BJ (cell line): ENCODE data around the gene SNRNP25. TPM values are rescaled to one million over a fixed set of nuclear protein-coding genes. Genes with fewer than 3 reads are reported as not detected.
A peak's percentile ranks its signal among the peaks of the same experiment; 100 is the strongest.

Source experiments
- CTCF ChIA-PET: fragments of 350-600 bp; formaldehyde crosslinking; extraction: SDS; loops from one replicate; lab custom pipeline; 2021; ENCODE audit warnings: antibody characterized with exemption, inconsistent platforms; lab: Yijun Ruan, JAX
- POLR2A ChIA-PET: fragments of 300-600 bp; sonication (Branson Sonifier 250); formaldehyde crosslinking; extraction: SDS; loops from one replicate; lab custom pipeline; 2021; ENCODE audit warnings: antibody characterized with exemption; lab: Charles Lee
- DNase-seq: peaks from one replicate; pipeline ENCODE4 v3.0.0-alpha.2; 2011; ENCODE audit warnings: low read depth
- H3K27me3 ChIP-seq: 2 replicates; pipeline ENCODE4 v1.6.0; 2011; ENCODE audit warnings: low read length; ENCODE audit not compliant: control insufficient read depth, insufficient read depth
- H3K36me3 ChIP-seq: 2 replicates; pipeline ENCODE4 v1.5.1; 2011; ENCODE audit warnings: low read length; ENCODE audit not compliant: control insufficient read depth, insufficient read depth
- H3K4me3 ChIP-seq: 2 replicates; pipeline ENCODE4 v1.5.1; 2011; ENCODE audit warnings: low read depth, mild to moderate bottlenecking, control low read depth, low read length
- CTCF ChIP-seq: IDR thresholded peaks from 2 replicates; pipeline ENCODE4 v1.5.1; 2011; ENCODE audit warnings: low read depth, mild to moderate bottlenecking, control low read depth, inconsistent platforms, low read length, moderate library complexity; ENCODE audit not compliant: insufficient read depth
- polyA plus RNA-seq: library from polyadenylated mRNA; depleted of rRNA; stranded (reverse); fragments of >200 nt; gene quantifications from 2 replicates; pipeline ENCODE4 v1.2.3, GENCODE V29; 2011

The SNRNP25 gene
- polyA plus RNA-seq, 1 experiment: 34.6 TPM

- ChIA-PET POLR2A (no interaction called here), CTCF (no interaction called here)
- Histone ChIP-seq H3K36me3 (no peaks in the 10 kb centered on the region), H3K4me3 (no peak overlapping the region), H3K27me3 (no peaks in the 10 kb centered on the region)
- TF ChIP-seq CTCF: no peak
- DNase-seq: no peak
These were observed 6.4 kb upstream of the SNRNP25 start for GRCh38 chr16:47234-47633.

- H3K36me3 ChIP-seq: peaks cover 7% of the 10 kb centered on the region
- no peak overlapping the region for H3K4me3 ChIP-seq
- POLR2A ChIA-PET: no interaction called here
- no peak for TF ChIP-seq CTCF
- CTCF ChIA-PET: no interaction called here
- no peak for DNase-seq
- H3K27me3 ChIP-seq: no peaks in the 10 kb centered on the region
These were observed 2.6 kb upstream of the SNRNP25 start for GRCh38 chr16:50769-51591.

- CTCF ChIA-PET: interaction anchor here (3.0 kb wide), 1 partner anchor 12 kb away, joined by 14 read pairs; no protein-coding TSS in a partner anchor
- Histone ChIP-seq H3K36me3 (peaks cover 35% of the 10 kb centered on the region), H3K4me3 (peak overlapping the region; percentile 68), H3K27me3 (no peaks in the 10 kb centered on the region)
- POLR2A ChIA-PET: no interaction called here
- no peak for DNase-seq
- TF ChIP-seq CTCF: no peak
These were observed 581 bp downstream of the SNRNP25 start for GRCh38 chr16:54237-54581.

- peaks cover 48% of the 10 kb centered on the region for H3K36me3 ChIP-seq
- no peak for TF ChIP-seq CTCF
- POLR2A ChIA-PET: no interaction called here
- H3K27me3 ChIP-seq: no peaks in the 10 kb centered on the region
- H3K4me3 ChIP-seq: no peak overlapping the region
- no peak for DNase-seq
- CTCF ChIA-PET: interaction anchor here (3.2 to 3.7 kb wide), 2 partner anchors 10 to 42 kb away, joined by 23 to 25 read pairs; no protein-coding TSS in a partner anchor
These were observed 2.0 kb downstream of the SNRNP25 start for GRCh38 chr16:55571-56136.

GRCh38 chr16:56231-56927 lies 2.8 kb downstream of the SNRNP25 start:
- no peak overlapping the region for H3K4me3 ChIP-seq
- H3K36me3 ChIP-seq: peaks cover 53% of the 10 kb centered on the region
- no peak for DNase-seq
- POLR2A ChIA-PET: interaction anchor here (0.5 kb wide), 1 partner anchor 40 kb away, joined by 3 read pairs; no protein-coding TSS in a partner anchor
- CTCF ChIA-PET: interaction anchor here (1.1 to 3.7 kb wide), 3 partner anchors 9 to 61 kb away, joined by 3 to 25 read pairs (median 23); no protein-coding TSS in a partner anchor
- TF ChIP-seq CTCF: no peak
- no peaks in the 10 kb centered on the region for H3K27me3 ChIP-seq
